GM18508 (cell line): ENCODE results near the gene OR1I1.

Experiments
- ATAC-seq: cut with Tn5 transposase; IDR thresholded peaks from one replicate; pipeline ENCODE4 v1.9.1; 2021; ENCODE audit warnings: moderate number of reproducible peaks; ENCODE audit not compliant: insufficient read depth, unreplicated experiment

OR1I1 gene

DNA sequence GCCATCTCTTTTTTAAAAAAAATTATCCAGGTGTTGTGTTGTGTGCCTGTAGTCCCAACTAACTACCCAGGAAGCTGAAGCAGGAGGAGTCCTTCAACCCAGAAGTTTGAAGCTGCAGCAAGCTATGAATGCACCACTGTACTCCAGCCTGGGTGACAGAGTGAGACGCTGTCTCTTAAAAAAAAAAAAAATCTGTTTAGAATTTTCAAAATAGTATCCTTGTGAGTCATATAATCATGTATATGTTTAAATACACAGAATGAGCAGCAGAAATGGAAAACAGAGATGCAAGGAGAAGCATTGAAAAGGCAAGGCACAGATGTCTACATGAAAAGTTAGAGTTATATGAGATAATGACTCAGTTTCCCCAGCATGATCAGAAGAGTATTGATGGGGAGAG, 56.4 kb downstream of the OR1I1 start:
- no peak for ATAC-seq

DNA sequence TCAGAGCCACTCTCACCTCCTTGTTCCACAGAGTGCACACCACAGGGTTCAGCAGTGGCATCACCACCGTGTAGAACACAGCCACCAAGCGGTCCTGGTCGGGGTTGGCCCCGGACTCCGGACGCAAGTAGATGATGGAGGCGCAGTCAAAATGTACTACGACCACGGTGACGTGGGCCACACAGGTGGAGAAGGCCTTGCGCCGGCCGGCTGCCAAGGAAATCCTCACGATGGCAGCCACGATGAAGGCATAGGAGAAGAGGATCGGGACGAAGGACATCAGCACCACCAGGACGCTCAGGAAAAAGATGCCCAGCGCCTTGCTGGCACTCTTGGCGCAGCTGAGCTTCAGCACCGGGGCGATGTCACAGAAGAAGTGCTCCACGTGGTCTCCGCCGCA, 59.1 kb downstream of the OR1I1 start:
- ATAC-seq: no peak

DNA sequence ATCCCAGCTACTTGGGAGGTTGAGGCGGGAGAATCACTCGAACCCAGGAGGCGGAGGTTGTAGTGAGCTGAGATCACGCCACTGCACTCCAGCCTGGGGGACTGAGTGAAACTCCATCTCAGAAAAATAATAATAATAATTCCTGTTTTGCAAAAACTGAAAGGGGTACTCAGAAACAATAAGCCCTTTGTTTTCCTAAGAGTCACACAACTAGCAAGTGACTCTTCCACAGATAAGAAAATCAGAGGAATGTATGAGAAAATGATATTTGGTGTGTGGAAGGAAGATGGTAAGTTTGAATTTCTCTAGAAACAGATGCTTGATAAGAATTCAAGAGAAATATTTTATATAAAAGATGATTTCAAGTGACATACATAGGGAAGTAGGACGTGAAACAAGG, 60.3 kb downstream of the OR1I1 start:
- no peak for ATAC-seq
